Dermis microvascular lymphatic vessel endothelial cell (primary cell): ENCODE results near the gene RASSF10. TPM values are rescaled to one million over a fixed set of nuclear protein-coding genes. Genes with fewer than 3 reads are reported as not detected.

Experiments
- DNase-seq, 2 donors: peaks; one replicate each; pipeline versions ENCODE4 v3.0.0 to v3.0.0-alpha.2; 2010; ENCODE audit warnings: low read depth in 2 of 2
- total RNA-seq: library from RNA; depleted of rRNA; stranded (reverse); fragments of >200 nt; gene quantifications from 2 replicates; pipeline ENCODE4 v1.2.1, GENCODE V29; 2014

Gene RASSF10
- total RNA-seq, 1 donor from 2014 or later = 11.8 TPM

GRCh38 chr11:13053255-13053917 lies 44.3 kb downstream of the RASSF10 start:
- peak in 1 of 2 donors; percentile 51 for DNase-seq

GRCh38 chr11:13054278-13054677 lies 45.2 kb downstream of the RASSF10 start:
- no peak for DNase-seq

GRCh38 chr11:13055200-13055599 lies 46.1 kb downstream of the RASSF10 start:
- DNase-seq = no peak

- DNase-seq = no peak
These were observed 52.3 kb downstream of the RASSF10 start for GRCh38 chr11:13061294-13061990.
